Epithelial cell of esophagus (primary cell): Measurements from ENCODE around the gene UGGT2.

Source experiments
- DNase-seq: peaks from one replicate; pipeline ENCODE4 v3.0.0; 2010; ENCODE audit warnings: low read depth
- H3K4me3 ChIP-seq: 2 replicates; pipeline ENCODE4 v1.5.1; 2011; ENCODE audit warnings: mild to moderate bottlenecking, low read length, control low read depth
- CTCF ChIP-seq: IDR thresholded peaks from 2 replicates; pipeline ENCODE4 v1.5.1; 2011; ENCODE audit warnings: low read depth, mild to moderate bottlenecking, low read length, control low read depth, inconsistent platforms; ENCODE audit not compliant: insufficient read depth; ENCODE audit errors: missing control alignments

Gene UGGT2

GRCh38 chr13:96044238-96044637, 9.0 kb downstream of the UGGT2 start:
- TF ChIP-seq CTCF = no peak
- no peak for DNase-seq
- no peak overlapping the region for H3K4me3 ChIP-seq

GRCh38 chr13:96041326-96042110, 11.7 kb downstream of the UGGT2 start:
- H3K4me3 ChIP-seq = no peak overlapping the region
- no peak for TF ChIP-seq CTCF
- no peak for DNase-seq

- TF ChIP-seq CTCF = no peak
- DNase-seq = no peak
- no peak overlapping the region for H3K4me3 ChIP-seq
Observed at GRCh38 chr13:96036515-96036914, 16.7 kb downstream of the UGGT2 start.

GRCh38 chr13:96034662-96035061, 18.5 kb downstream of the UGGT2 start:
- no peak overlapping the region for H3K4me3 ChIP-seq
- TF ChIP-seq CTCF = no peak
- no peak for DNase-seq

- no peak overlapping the region for H3K4me3 ChIP-seq
- no peak for DNase-seq
- no peak for TF ChIP-seq CTCF
Observed at GRCh38 chr13:96033220-96034015, 19.8 kb downstream of the UGGT2 start.

GRCh38 chr13:96032717-96033116, 20.5 kb downstream of the UGGT2 start:
- H3K4me3 ChIP-seq = no peak overlapping the region
- DNase-seq = no peak
- TF ChIP-seq CTCF = no peak
